Chondrocyte (in vitro differentiated cells): ENCODE results near the gene CTNNBL1. TPM values are rescaled to one million over a fixed set of nuclear protein-coding genes. Genes with fewer than 3 reads are reported as not detected.

ENCODE experiments used
- DNase-seq: peaks from one replicate; pipeline ENCODE4 v3.0.0; 2021; ENCODE audit warnings: mixed read lengths, low spot score
- H3K27ac Mint-ChIP-seq: one replicate; pipeline ENCODE4 v1.8.0; 2021; ENCODE audit warnings: mild to moderate bottlenecking, moderate library complexity, mixed read lengths; ENCODE audit not compliant: unreplicated experiment
- H3K27me3 Mint-ChIP-seq: 2 replicates; pipeline ENCODE4 v1.8.0; 2021; ENCODE audit warnings: low read depth, mixed read lengths
- H3K36me3 Mint-ChIP-seq: 2 replicates; pipeline ENCODE4 v1.8.0; 2021; ENCODE audit warnings: low read depth, mixed read lengths
- H3K4me1 Mint-ChIP-seq: 2 replicates; pipeline ENCODE4 v1.8.0; 2021; ENCODE audit warnings: low read depth, mild to moderate bottlenecking, mixed read lengths
- H3K4me3 Mint-ChIP-seq: one replicate; pipeline ENCODE4 v1.8.0; 2021; ENCODE audit warnings: mild to moderate bottlenecking, moderate library complexity, mixed read lengths; ENCODE audit not compliant: unreplicated experiment
- H3K9me3 Mint-ChIP-seq: 2 replicates; pipeline ENCODE4 v1.8.0; 2021; ENCODE audit warnings: low read depth, mixed read lengths
- total RNA-seq: library from RNA; stranded (reverse); gene quantifications from 3 replicates; pipeline ENCODE4 v1.2.1, GENCODE V29; 2021
- TF ChIP-seq, protein P1 (sequence below): fragments of 200-600 bp; sonication (generic); IDR thresholded peaks from 2 replicates; pipeline ENCODE4 v1.5.0; 2021; ENCODE audit warnings: antibody characterized with exemption, mild to moderate bottlenecking, moderate library complexity

Gene CTNNBL1
- total RNA-seq, 1 donor from 2014 or later, result 36.0 TPM

DNA sequence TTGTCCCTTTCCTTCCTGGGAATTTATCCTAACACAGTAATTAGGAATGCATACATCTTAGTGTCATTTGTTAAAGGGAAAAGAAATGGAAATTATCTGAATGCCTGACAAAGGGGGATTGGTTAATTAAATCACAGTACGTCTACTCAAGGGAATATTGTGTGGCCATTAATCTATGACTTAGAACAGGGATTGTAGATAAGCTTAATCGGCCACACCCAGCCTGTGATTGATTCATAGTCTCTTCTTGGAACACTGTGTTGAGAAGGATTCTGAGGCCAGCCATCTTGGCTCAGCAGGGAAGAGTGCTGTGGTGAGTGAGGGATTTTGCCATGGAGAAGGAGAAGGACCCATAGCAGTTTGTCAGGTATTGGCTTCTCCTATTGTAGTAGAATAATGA lies 50.5 kb downstream of the CTNNBL1 start:
- no peak for DNase-seq
- peaks cover 9% of the 10 kb centered on the region for H3K36me3 Mint-ChIP-seq
- H3K27me3 Mint-ChIP-seq, result no peaks in the 10 kb centered on the region
- TF ChIP-seq, protein P1, sequence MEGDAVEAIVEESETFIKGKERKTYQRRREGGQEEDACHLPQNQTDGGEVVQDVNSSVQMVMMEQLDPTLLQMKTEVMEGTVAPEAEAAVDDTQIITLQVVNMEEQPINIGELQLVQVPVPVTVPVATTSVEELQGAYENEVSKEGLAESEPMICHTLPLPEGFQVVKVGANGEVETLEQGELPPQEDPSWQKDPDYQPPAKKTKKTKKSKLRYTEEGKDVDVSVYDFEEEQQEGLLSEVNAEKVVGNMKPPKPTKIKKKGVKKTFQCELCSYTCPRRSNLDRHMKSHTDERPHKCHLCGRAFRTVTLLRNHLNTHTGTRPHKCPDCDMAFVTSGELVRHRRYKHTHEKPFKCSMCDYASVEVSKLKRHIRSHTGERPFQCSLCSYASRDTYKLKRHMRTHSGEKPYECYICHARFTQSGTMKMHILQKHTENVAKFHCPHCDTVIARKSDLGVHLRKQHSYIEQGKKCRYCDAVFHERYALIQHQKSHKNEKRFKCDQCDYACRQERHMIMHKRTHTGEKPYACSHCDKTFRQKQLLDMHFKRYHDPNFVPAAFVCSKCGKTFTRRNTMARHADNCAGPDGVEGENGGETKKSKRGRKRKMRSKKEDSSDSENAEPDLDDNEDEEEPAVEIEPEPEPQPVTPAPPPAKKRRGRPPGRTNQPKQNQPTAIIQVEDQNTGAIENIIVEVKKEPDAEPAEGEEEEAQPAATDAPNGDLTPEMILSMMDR, result no peak
- no peak overlapping the region for H3K27ac Mint-ChIP-seq
- H3K9me3 Mint-ChIP-seq, result no peaks in the 10 kb centered on the region
- peaks cover 29% of the 10 kb centered on the region for H3K4me1 Mint-ChIP-seq
- no peak overlapping the region for H3K4me3 Mint-ChIP-seq

DNA sequence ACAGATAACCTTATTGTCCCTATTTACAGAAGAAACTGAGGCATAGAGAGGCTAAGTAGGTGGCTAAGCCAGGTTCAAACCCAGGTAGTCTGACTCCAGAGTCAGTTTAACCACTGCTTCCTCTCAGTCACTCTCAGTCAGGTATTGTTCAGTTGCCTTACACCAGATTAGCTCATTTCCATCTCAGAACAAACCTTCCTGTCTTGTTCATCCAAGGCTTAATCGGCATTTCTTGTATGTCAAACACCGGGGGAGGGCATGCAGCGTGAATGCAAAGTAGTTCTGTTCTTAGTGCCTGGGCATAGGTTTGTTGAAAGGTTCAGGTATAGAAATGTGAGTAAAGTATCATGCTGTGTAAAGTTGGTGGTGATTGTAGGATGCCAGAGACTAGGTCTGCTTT lies 51.7 kb downstream of the CTNNBL1 start:
- Mint-ChIP-seq H3K27me3 (no peaks in the 10 kb centered on the region), H3K9me3 (no peaks in the 10 kb centered on the region), H3K27ac (no peak overlapping the region), H3K36me3 (peaks cover 9% of the 10 kb centered on the region), H3K4me1 (peaks cover 24% of the 10 kb centered on the region), H3K4me3 (no peak overlapping the region)
- DNase-seq, result no peak
- TF ChIP-seq, protein P1, result no peak

DNA sequence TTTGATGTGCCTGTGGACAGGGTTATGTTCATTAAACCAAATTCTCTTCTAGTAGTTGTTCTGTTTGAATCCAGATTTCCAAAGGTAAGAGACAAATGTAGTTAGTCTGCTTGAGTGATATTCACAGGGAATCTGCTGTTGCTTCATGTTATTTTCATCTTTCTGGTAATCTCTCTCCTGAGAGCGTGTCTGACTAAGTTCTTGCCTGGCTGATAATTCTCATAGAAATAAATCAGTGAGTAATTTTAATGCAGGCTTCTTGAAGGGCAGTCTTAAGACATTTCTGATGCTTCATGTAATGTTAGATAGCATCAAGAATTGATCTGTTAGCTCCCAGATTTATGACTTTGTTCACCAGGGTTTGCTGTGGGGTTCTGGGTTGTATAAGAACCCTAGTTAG lies 54.2 kb downstream of the CTNNBL1 start:
- peaks cover 11% of the 10 kb centered on the region for H3K36me3 Mint-ChIP-seq
- H3K27ac Mint-ChIP-seq, result no peak overlapping the region
- TF ChIP-seq, protein P1, result no peak
- no peak overlapping the region for H3K4me3 Mint-ChIP-seq
- H3K4me1 Mint-ChIP-seq, result peaks cover 3% of the 10 kb centered on the region
- no peak for DNase-seq
- H3K27me3 Mint-ChIP-seq, result no peaks in the 10 kb centered on the region
- H3K9me3 Mint-ChIP-seq, result no peaks in the 10 kb centered on the region

DNA sequence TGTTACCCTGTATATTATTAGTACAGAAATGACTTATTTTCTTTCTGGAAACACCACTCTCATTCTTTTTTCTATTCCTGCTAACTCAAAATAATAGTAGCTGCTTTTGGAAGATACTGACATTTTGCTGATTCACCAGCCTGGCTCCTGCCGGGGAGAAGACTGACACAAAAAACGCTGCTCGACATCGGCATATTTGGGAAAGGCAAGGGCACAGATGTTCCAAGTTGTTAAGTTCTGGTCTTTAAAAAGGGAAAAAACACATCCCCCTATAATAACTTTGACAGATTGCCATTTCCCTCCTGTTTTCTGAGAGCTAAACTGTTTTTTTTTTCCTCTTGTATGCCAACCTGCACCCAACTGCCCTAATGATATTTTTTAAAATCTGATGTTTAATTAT lies 55.4 kb downstream of the CTNNBL1 start:
- Mint-ChIP-seq H3K4me3 (no peak overlapping the region), H3K36me3 (peaks cover 13% of the 10 kb centered on the region), H3K4me1 (no peaks in the 10 kb centered on the region), H3K27ac (no peak overlapping the region), H3K27me3 (no peaks in the 10 kb centered on the region), H3K9me3 (no peaks in the 10 kb centered on the region)
- TF ChIP-seq, protein P1, result no peak
- DNase-seq, result no peak

DNA sequence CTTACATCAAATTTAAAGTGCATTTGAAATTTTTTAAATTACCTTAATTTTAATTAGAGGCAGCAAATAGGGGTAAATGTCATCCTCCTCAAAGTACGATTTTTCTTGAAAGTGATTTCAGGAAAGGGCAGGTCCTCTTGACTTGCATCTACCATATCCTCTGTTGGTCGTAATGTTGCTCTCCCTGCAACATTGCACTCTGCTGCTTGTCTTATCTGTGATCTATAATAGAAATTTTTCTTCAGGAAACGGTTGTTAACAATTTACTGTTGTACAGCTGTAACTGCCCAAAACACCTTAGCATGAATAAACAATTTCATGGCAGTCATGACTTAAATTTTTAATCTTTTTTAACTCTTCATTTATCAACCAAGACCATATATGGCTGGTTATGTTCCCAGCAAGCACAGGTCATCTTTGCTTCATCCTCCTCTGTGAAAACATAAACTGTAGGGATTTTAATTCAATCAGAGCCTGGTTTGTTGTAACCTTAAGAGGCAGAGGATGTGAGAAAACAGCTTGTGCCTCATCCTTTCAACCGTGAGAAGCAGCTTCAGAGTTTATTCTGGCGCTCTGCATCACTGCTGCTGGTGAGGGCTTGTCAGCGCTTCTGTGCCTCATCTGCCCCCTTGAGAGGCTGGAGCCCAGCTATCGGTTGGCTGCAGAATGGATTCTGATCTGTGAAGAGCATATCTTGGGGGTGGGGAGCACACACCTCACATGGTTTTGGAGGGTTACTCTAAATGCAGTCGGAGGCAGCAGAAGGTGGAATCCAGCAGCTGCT lies 56.0 kb downstream of the CTNNBL1 start:
- no peak for DNase-seq
- H3K36me3 Mint-ChIP-seq, result peaks cover 13% of the 10 kb centered on the region
- TF ChIP-seq, protein P1, result no peak
- H3K9me3 Mint-ChIP-seq, result no peaks in the 10 kb centered on the region
- H3K4me3 Mint-ChIP-seq, result no peak overlapping the region
- no peaks in the 10 kb centered on the region for H3K4me1 Mint-ChIP-seq
- H3K27ac Mint-ChIP-seq, result no peak overlapping the region
- H3K27me3 Mint-ChIP-seq, result no peaks in the 10 kb centered on the region
